Panc1 (cell line): Measurements from ENCODE around the gene CSTPP1.
"Not testable (repeated sequence)": the region's sequence is repeated elsewhere in the genome, so short reads cannot be mapped to it uniquely, and the experiment has no call there.

Experiments used
- POLR2AphosphoS5 ChIP-seq: IDR thresholded peaks from 2 replicates; pipeline ENCODE4 v1.6.1; 2012; ENCODE audit warnings: mild to moderate bottlenecking, low read depth, low read length, moderate library complexity
- TCF7L2 ChIP-seq: IDR thresholded peaks from 2 replicates; pipeline ENCODE4 v1.6.1; 2011; ENCODE audit warnings: mild to moderate bottlenecking, low read depth, low read length, inconsistent platforms
- TF ChIP-seq, protein P1 (sequence below): fragments of 450-650 bp; IDR thresholded peaks from 2 replicates; pipeline ENCODE4 v1.5.1; 2017; ENCODE audit warnings: mild to moderate bottlenecking
- TF ChIP-seq, protein P2 (sequence below), 2 experiments: IDR thresholded peaks; 2 replicates each; pipeline ENCODE4 v1.6.1; 2011 to 2012; ENCODE audit warnings: low read depth in 2 of 2, control low read depth in 1 of 2, low read length in 1 of 2, mild to moderate bottlenecking in 1 of 2, moderate library complexity in 1 of 2; ENCODE audit not compliant: insufficient read depth in 1 of 2

DNA sequence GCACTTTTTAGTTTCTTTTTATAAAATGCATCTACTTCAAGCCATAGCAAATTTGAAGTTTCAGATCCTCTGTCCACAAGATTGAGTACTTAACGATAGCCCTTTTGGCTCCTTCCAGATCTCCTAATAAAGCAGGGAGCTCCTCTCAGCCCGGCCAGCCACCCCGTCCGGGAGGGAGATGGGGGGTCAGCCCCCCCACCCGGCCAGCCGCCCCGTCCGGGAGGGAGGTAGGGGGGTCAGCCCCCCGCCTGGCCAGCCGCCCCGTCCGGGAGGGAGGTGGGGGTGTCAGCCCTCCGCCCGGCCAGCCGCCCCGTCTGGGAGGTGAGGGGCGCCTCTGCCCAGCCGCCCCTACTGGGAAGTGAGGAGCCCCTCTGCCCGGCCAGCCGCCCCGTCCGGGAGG, 160.3 kb downstream of the CSTPP1 start:
- TF ChIP-seq POLR2AphosphoS5, TCF7L2: not testable (repeated sequence)
- TF ChIP-seq, protein P1, sequence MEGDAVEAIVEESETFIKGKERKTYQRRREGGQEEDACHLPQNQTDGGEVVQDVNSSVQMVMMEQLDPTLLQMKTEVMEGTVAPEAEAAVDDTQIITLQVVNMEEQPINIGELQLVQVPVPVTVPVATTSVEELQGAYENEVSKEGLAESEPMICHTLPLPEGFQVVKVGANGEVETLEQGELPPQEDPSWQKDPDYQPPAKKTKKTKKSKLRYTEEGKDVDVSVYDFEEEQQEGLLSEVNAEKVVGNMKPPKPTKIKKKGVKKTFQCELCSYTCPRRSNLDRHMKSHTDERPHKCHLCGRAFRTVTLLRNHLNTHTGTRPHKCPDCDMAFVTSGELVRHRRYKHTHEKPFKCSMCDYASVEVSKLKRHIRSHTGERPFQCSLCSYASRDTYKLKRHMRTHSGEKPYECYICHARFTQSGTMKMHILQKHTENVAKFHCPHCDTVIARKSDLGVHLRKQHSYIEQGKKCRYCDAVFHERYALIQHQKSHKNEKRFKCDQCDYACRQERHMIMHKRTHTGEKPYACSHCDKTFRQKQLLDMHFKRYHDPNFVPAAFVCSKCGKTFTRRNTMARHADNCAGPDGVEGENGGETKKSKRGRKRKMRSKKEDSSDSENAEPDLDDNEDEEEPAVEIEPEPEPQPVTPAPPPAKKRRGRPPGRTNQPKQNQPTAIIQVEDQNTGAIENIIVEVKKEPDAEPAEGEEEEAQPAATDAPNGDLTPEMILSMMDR = not testable (repeated sequence)
- TF ChIP-seq, protein P2, sequence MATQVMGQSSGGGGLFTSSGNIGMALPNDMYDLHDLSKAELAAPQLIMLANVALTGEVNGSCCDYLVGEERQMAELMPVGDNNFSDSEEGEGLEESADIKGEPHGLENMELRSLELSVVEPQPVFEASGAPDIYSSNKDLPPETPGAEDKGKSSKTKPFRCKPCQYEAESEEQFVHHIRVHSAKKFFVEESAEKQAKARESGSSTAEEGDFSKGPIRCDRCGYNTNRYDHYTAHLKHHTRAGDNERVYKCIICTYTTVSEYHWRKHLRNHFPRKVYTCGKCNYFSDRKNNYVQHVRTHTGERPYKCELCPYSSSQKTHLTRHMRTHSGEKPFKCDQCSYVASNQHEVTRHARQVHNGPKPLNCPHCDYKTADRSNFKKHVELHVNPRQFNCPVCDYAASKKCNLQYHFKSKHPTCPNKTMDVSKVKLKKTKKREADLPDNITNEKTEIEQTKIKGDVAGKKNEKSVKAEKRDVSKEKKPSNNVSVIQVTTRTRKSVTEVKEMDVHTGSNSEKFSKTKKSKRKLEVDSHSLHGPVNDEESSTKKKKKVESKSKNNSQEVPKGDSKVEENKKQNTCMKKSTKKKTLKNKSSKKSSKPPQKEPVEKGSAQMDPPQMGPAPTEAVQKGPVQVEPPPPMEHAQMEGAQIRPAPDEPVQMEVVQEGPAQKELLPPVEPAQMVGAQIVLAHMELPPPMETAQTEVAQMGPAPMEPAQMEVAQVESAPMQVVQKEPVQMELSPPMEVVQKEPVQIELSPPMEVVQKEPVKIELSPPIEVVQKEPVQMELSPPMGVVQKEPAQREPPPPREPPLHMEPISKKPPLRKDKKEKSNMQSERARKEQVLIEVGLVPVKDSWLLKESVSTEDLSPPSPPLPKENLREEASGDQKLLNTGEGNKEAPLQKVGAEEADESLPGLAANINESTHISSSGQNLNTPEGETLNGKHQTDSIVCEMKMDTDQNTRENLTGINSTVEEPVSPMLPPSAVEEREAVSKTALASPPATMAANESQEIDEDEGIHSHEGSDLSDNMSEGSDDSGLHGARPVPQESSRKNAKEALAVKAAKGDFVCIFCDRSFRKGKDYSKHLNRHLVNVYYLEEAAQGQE (IDR thresholded peaks at IDR 0.05; ENCODE audit: insufficient read depth in 1 of 2, low read depth in 2 of 2, low read length in 1 of 2) = not testable (repeated sequence)
